ENCODE data around the gene PGAP2. TPM values are rescaled to one million over a fixed set of nuclear protein-coding genes. Genes with fewer than 3 reads are reported as not detected.

PGAP2 gene
- polyA plus RNA-seq, 1 donor (not counting 4 experiments of a cell fraction or from before 2014, with no cell fraction given) = 37.3 TPM

- TF ChIP-seq CTCF (optimal IDR thresholded peaks at IDR 0.05 in 1 of 3, IDR thresholded peaks at IDR 0.05 in 1 of 3, conservative IDR thresholded peaks at IDR 0.05 in 1 of 3; ENCODE audit: extremely low read depth in 1 of 3, insufficient read depth in 2 of 3, low read length in 3 of 3) (no peak), EZH2 (IDR thresholded peaks at IDR 0.05; ENCODE audit: low read length) (no peak)
- Histone ChIP-seq H3K27me3 (ENCODE audit: control insufficient read depth, extremely low read depth, insufficient read depth, low read length) (no peaks in the 10 kb centered on the region), H3K79me2 (ENCODE audit: control insufficient read depth, insufficient read depth, low read length) (no peaks in the 10 kb centered on the region), H3K9me3 (ENCODE audit: control insufficient read depth, low read depth, low read length) (no peaks in the 10 kb centered on the region), H3K4me3 (ENCODE audit: control insufficient read depth in 2 of 3, extremely low read depth in 1 of 3, insufficient read depth in 2 of 3, low read depth in 1 of 3, low read length in 3 of 3) (no peak overlapping the region), H3K4me1 (ENCODE audit: control insufficient read depth, extremely low read depth, insufficient read depth, low read length) (peaks cover 11% of the 10 kb centered on the region), H3K36me3 (ENCODE audit: control insufficient read depth in 2 of 2, extremely low read depth in 1 of 2, insufficient read depth in 2 of 2, low read length in 2 of 2) (peaks cover 6 to 9% of the 10 kb centered on the region in 2 experiments), H4K20me1 (ENCODE audit: control insufficient read depth, extremely low read depth, insufficient read depth, low read length) (no peaks in the 10 kb centered on the region), H3K9me1 (ENCODE audit: control insufficient read depth, extremely low read depth, insufficient read depth, low read length) (peaks cover 3% of the 10 kb centered on the region), H2AFZ (ENCODE audit: control insufficient read depth, low read length) (no peak overlapping the region), H3K27ac (ENCODE audit: control insufficient read depth, insufficient read depth, low read length) (no peak overlapping the region), H3K9ac (ENCODE audit: control insufficient read depth, extremely low read depth, insufficient read depth, low read length) (no peak overlapping the region), H3K4me2 (ENCODE audit: control insufficient read depth, extremely low read depth, insufficient read depth, low read depth, low read length) (no peak overlapping the region)
- no peak for FAIRE-seq
- dilution Hi-C loops (cut with MboI; ENCODE audit: extremely low pct_ligation_motif_present, low sequenced_read_pairs) = no loop called here
- DNase-seq (ENCODE audit: low read depth, low spot score) = no peak
Observed at GRCh38 chr11:3820971-3821370, 12.6 kb downstream of the PGAP2 start.

- Histone ChIP-seq H3K27me3 (ENCODE audit: control insufficient read depth, extremely low read depth, insufficient read depth, low read length) (no peaks in the 10 kb centered on the region), H3K4me1 (ENCODE audit: control insufficient read depth, extremely low read depth, insufficient read depth, low read length) (peaks cover 11% of the 10 kb centered on the region), H3K36me3 (ENCODE audit: control insufficient read depth in 2 of 2, extremely low read depth in 1 of 2, insufficient read depth in 2 of 2, low read length in 2 of 2) (peaks cover 14 to 19% of the 10 kb centered on the region in 2 experiments), H3K4me3 (ENCODE audit: control insufficient read depth in 2 of 3, extremely low read depth in 1 of 3, insufficient read depth in 2 of 3, low read depth in 1 of 3, low read length in 3 of 3) (no peak overlapping the region), H3K79me2 (ENCODE audit: control insufficient read depth, insufficient read depth, low read length) (peaks cover 1% of the 10 kb centered on the region), H3K9me1 (ENCODE audit: control insufficient read depth, extremely low read depth, insufficient read depth, low read length) (peaks cover 3% of the 10 kb centered on the region), H4K20me1 (ENCODE audit: control insufficient read depth, extremely low read depth, insufficient read depth, low read length) (no peaks in the 10 kb centered on the region), H3K27ac (ENCODE audit: control insufficient read depth, insufficient read depth, low read length) (no peak overlapping the region), H3K4me2 (ENCODE audit: control insufficient read depth, extremely low read depth, insufficient read depth, low read depth, low read length) (no peak overlapping the region), H2AFZ (ENCODE audit: control insufficient read depth, low read length) (no peak overlapping the region), H3K9me3 (ENCODE audit: control insufficient read depth, low read depth, low read length) (no peaks in the 10 kb centered on the region), H3K9ac (ENCODE audit: control insufficient read depth, extremely low read depth, insufficient read depth, low read length) (no peak overlapping the region)
- FAIRE-seq = no peak
- TF ChIP-seq EZH2 (IDR thresholded peaks at IDR 0.05; ENCODE audit: low read length) (no peak), CTCF (optimal IDR thresholded peaks at IDR 0.05 in 1 of 3, IDR thresholded peaks at IDR 0.05 in 1 of 3, conservative IDR thresholded peaks at IDR 0.05 in 1 of 3; ENCODE audit: extremely low read depth in 1 of 3, insufficient read depth in 2 of 3, low read length in 3 of 3) (no peak)
- no peak for DNase-seq (ENCODE audit: low read depth, low spot score)
- dilution Hi-C loops (cut with MboI; ENCODE audit: extremely low pct_ligation_motif_present, low sequenced_read_pairs) = no loop called here
Observed at GRCh38 chr11:3822312-3822711, 14.0 kb downstream of the PGAP2 start.
